ENCODE data around the gene ZSCAN9. TPM values are rescaled to one million over a fixed set of nuclear protein-coding genes. Genes with fewer than 3 reads are reported as not detected.

ZSCAN9 gene
- total RNA-seq, 3 donors from 2014 or later: 9.0 to 19.3 (median 19.3) TPM

- no peak for TF ChIP-seq POLR2AphosphoS5 (IDR thresholded peaks at IDR 0.05)
- TF ChIP-seq CTCF (IDR thresholded peaks at IDR 0.05): no peak
- no peak for TF ChIP-seq POLR2A (IDR thresholded peaks at IDR 0.05)
- intact Hi-C loops (cut with DNase I; ENCODE audit: low total_unique reads): loop anchor here (2.0 kb wide), 1 partner anchor 30 kb away; no protein-coding TSS in a partner anchor
Observed at GRCh38 chr6:28240471-28240870, 15.4 kb downstream of the ZSCAN9 start.

GRCh38 chr6:28243946-28244345 lies 18.9 kb downstream of the ZSCAN9 start:
- no peaks in the 10 kb centered on the region for H3K4me1 ChIP-seq
- H3K27me3 ChIP-seq: no peaks in the 10 kb centered on the region
- no peak overlapping the region for H3K4me3 ChIP-seq
- intact Hi-C loops (cut with DNase I; ENCODE audit: low total_unique reads): no loop called here
- H3K9me3 ChIP-seq: no peaks in the 10 kb centered on the region
- no peaks in the 10 kb centered on the region for H3K36me3 ChIP-seq
- no peak for DNase-seq (ENCODE audit: low spot score in 2 of 2)
- TF ChIP-seq POLR2A (IDR thresholded peaks at IDR 0.05): no peak
- no peak for TF ChIP-seq POLR2AphosphoS5 (IDR thresholded peaks at IDR 0.05)
- TF ChIP-seq CTCF (IDR thresholded peaks at IDR 0.05): no peak
- no peak overlapping the region for H3K27ac ChIP-seq

More at GRCh38 chr6:28240471-28240870, 15.4 kb downstream of the ZSCAN9 start:
- H3K27me3 ChIP-seq: no peaks in the 10 kb centered on the region
- H3K36me3 ChIP-seq: no peaks in the 10 kb centered on the region
- H3K4me3 ChIP-seq: no peak overlapping the region
- DNase-seq (ENCODE audit: low spot score in 2 of 2): no peak
- H3K27ac ChIP-seq: no peak overlapping the region
- no peaks in the 10 kb centered on the region for H3K9me3 ChIP-seq
- H3K4me1 ChIP-seq: no peaks in the 10 kb centered on the region

GRCh38 chr6:28245206-28245941 lies 20.3 kb downstream of the ZSCAN9 start:
- Histone ChIP-seq H3K27me3 (no peaks in the 10 kb centered on the region), H3K9me3 (no peaks in the 10 kb centered on the region), H3K4me1 (no peaks in the 10 kb centered on the region), H3K27ac (no peak overlapping the region), H3K36me3 (no peaks in the 10 kb centered on the region), H3K4me3 (no peak overlapping the region)
- DNase-seq (ENCODE audit: low spot score in 2 of 2): no peak
- intact Hi-C loops (cut with DNase I; ENCODE audit: low total_unique reads): no loop called here
- TF ChIP-seq POLR2A (IDR thresholded peaks at IDR 0.05) (no peak), CTCF (IDR thresholded peaks at IDR 0.05) (no peak), POLR2AphosphoS5 (IDR thresholded peaks at IDR 0.05) (no peak)

GRCh38 chr6:28248916-28249315 lies 23.8 kb downstream of the ZSCAN9 start:
- Histone ChIP-seq H3K9me3 (no peaks in the 10 kb centered on the region), H3K36me3 (no peaks in the 10 kb centered on the region), H3K4me1 (peaks cover 2 to 5% of the 10 kb centered on the region in 2 donors), H3K27ac (no peak overlapping the region), H3K27me3 (no peaks in the 10 kb centered on the region), H3K4me3 (no peak overlapping the region)
- TF ChIP-seq CTCF (IDR thresholded peaks at IDR 0.05): no peak
- no peak for TF ChIP-seq POLR2A (IDR thresholded peaks at IDR 0.05)
- TF ChIP-seq POLR2AphosphoS5 (IDR thresholded peaks at IDR 0.05): no peak
- DNase-seq (ENCODE audit: low spot score in 2 of 2): no peak
- intact Hi-C loops (cut with DNase I; ENCODE audit: low total_unique reads): no loop called here

GRCh38 chr6:28250747-28251146 lies 25.7 kb downstream of the ZSCAN9 start:
- peaks cover 0 to 7% of the 10 kb centered on the region in 2 donors for H3K27me3 ChIP-seq
- H3K4me3 ChIP-seq: peak overlapping the region in 2 of 3 donors; percentile 24 to 62
- no peak overlapping the region for H3K27ac ChIP-seq
- intact Hi-C loops (cut with DNase I; ENCODE audit: low total_unique reads): no loop called here
- H3K4me1 ChIP-seq: peaks cover 2 to 5% of the 10 kb centered on the region in 2 donors
- H3K9me3 ChIP-seq: no peaks in the 10 kb centered on the region
- no peaks in the 10 kb centered on the region for H3K36me3 ChIP-seq
- no peak for TF ChIP-seq POLR2AphosphoS5 (IDR thresholded peaks at IDR 0.05)
- DNase-seq (ENCODE audit: low spot score in 2 of 2): no peak
